ENCODE measurements around the gene ISG20. TPM values are rescaled to one million over a fixed set of nuclear protein-coding genes. Genes with fewer than 3 reads are reported as not detected.

Gene ISG20
- total and polyA plus RNA-seq, 2 experiments from 2014 or later = 13.3 to 15.8 TPM

GRCh38 chr15:88704791-88705768, 66.3 kb downstream of the ISG20 start:
- peak; percentile 72 for DNase-seq (ENCODE audit: low spot score)
- H4K20me1 ChIP-seq (ENCODE audit: insufficient read depth, poor library complexity, severe bottlenecking) = no peaks in the 10 kb centered on the region
- H3K9me3 ChIP-seq (ENCODE audit: low read depth) = no peaks in the 10 kb centered on the region
- H3K4me3 ChIP-seq = peak overlapping the region; percentile 67
- H3K27ac ChIP-seq = peak overlapping the region; percentile 31
- 5% methylated on average over 42 of the region's 60 CpGs for WGBS (ENCODE audit: low lambda C conversion rate, missing lambda C conversion rate)
- H3K79me2 ChIP-seq = no peaks in the 10 kb centered on the region
- TF ChIP-seq EZH2 (IDR thresholded peaks at IDR 0.05; ENCODE audit: borderline replicate concordance) = no peak
- no peak for TF ChIP-seq EZH2phosphoT487 (IDR thresholded peaks at IDR 0.05; ENCODE audit: low read depth, severe bottlenecking, unreplicated experiment)
- TF ChIP-seq CTCF (IDR thresholded peaks at IDR 0.05; ENCODE audit: poor library complexity) = no peak
- peak overlapping the region; percentile 98 for H3K4me2 ChIP-seq
- no peaks in the 10 kb centered on the region for H3K36me3 ChIP-seq (replicated peaks; ENCODE audit: insufficient read depth, low read depth)
- no peaks in the 10 kb centered on the region for H3K9me2 ChIP-seq (replicated peaks; ENCODE audit: insufficient read depth)
- peak overlapping the region; percentile 95 for H2AFZ ChIP-seq
- peaks cover 27% of the 10 kb centered on the region for H3K27me3 ChIP-seq
- H3K4me1 ChIP-seq (ENCODE audit: insufficient read depth) = no peaks in the 10 kb centered on the region

- no peaks in the 10 kb centered on the region for H3K79me2 ChIP-seq
- H2AFZ ChIP-seq = peak overlapping the region; percentile 95
- peak overlapping the region; percentile 28 for H3K27ac ChIP-seq
- H3K4me2 ChIP-seq = peak overlapping the region; percentile 98
- H3K36me3 ChIP-seq (replicated peaks; ENCODE audit: insufficient read depth, low read depth) = no peaks in the 10 kb centered on the region
- no peaks in the 10 kb centered on the region for H3K4me1 ChIP-seq (ENCODE audit: insufficient read depth)
- no peak for DNase-seq (ENCODE audit: low spot score)
- H3K9me3 ChIP-seq (ENCODE audit: low read depth) = no peaks in the 10 kb centered on the region
- TF ChIP-seq CTCF (IDR thresholded peaks at IDR 0.05; ENCODE audit: poor library complexity) (no peak), EZH2phosphoT487 (IDR thresholded peaks at IDR 0.05; ENCODE audit: low read depth, severe bottlenecking, unreplicated experiment) (no peak), EZH2 (IDR thresholded peaks at IDR 0.05; ENCODE audit: borderline replicate concordance) (no peak)
- 68% methylated on average over 11 of the region's 11 CpGs for WGBS (ENCODE audit: low lambda C conversion rate, missing lambda C conversion rate)
- H3K4me3 ChIP-seq = peak overlapping the region; percentile 30
- H3K27me3 ChIP-seq = peaks cover 27% of the 10 kb centered on the region
- H4K20me1 ChIP-seq (ENCODE audit: insufficient read depth, poor library complexity, severe bottlenecking) = no peaks in the 10 kb centered on the region
- H3K9me2 ChIP-seq (replicated peaks; ENCODE audit: insufficient read depth) = no peaks in the 10 kb centered on the region
Measured at GRCh38 chr15:88705769-88706165, 67.0 kb downstream of the ISG20 start.

MicroRNA genes within 50 kb of the gene (microRNA counts, 767-probe panel; counts per million panel counts)
- microRNA hsa-miR-1179 (not detected), microRNA hsa-miR-7-5p (3,546 counts per million, percentile 9 among the panel's probes with 10 or more counts)

Small RNA genes lying within 50 kb of the gene (microRNA-seq; reads per million reads assigned to microRNA genes)
- 26.8 reads per million, percentile 44 among the genes with 10 or more reads in this experiment for gene MIR1179
- not detected for gene MIR3529
- gene MIR7-2 = not detected

Small RNA genes lying within 50 kb of the gene (small RNA-seq; reads per million reads assigned to genes)
- 1.2 reads per million, percentile 77 among the genes with 10 or more reads in this experiment for gene MIR1179
- gene MIR7-2 = 0.25 reads per million

Other genes starting within 250 kb of the ISG20 start
- gene MRPL46, start 171.6 kb upstream of the ISG20 start, total RNA-seq = 29.0 and 33.3 TPM in 2 replicates
- 39.4 and 40.9 TPM in 2 replicates for gene MRPL46, start 171.6 kb upstream of the ISG20 start, polyA plus RNA-seq
- gene MRPS11, start 171.3 kb upstream of the ISG20 start, total RNA-seq = 26.4 and 28.5 TPM in 2 replicates
- gene MRPS11, start 171.3 kb upstream of the ISG20 start, polyA plus RNA-seq = 67.8 and 75.0 TPM in 2 replicates
- gene DET1, start 92.3 kb upstream of the ISG20 start, total RNA-seq = 7.2 and 11.5 TPM in 2 replicates
- 4.0 and 6.5 TPM in 2 replicates for gene DET1, start 92.3 kb upstream of the ISG20 start, polyA plus RNA-seq
- 25.0 TPM in 2 replicates for gene AEN, start 17.7 kb upstream of the ISG20 start, total RNA-seq
- gene AEN, start 17.7 kb upstream of the ISG20 start, polyA plus RNA-seq = 18.3 and 28.0 TPM in 2 replicates
- gene ACAN, start 164.4 kb downstream of the ISG20 start, total RNA-seq = 0.16 and 0.20 TPM in 2 replicates
- 0.13 and 0.34 TPM in 2 replicates for gene ACAN, start 164.4 kb downstream of the ISG20 start, polyA plus RNA-seq

All from hepatocyte (in vitro differentiated cells).